HG02885 (cell line): ENCODE measurements around the gene FAR2.

Experiments used
- ATAC-seq: cut with Tn5 transposase; IDR thresholded peaks from one replicate; pipeline ENCODE4 v1.9.1; 2021; ENCODE audit warnings: mild to moderate bottlenecking; ENCODE audit not compliant: unreplicated experiment, poor library complexity

Gene FAR2

GRCh38 chr12:29200586-29200985 lies 51.5 kb downstream of the FAR2 start:
- no peak for ATAC-seq

- ATAC-seq = no peak
Observed at GRCh38 chr12:29201296-29201695, 52.2 kb downstream of the FAR2 start.

GRCh38 chr12:29201746-29202145 lies 52.7 kb downstream of the FAR2 start:
- ATAC-seq = no peak

- no peak for ATAC-seq
Observed at GRCh38 chr12:29204521-29204920, 55.4 kb downstream of the FAR2 start.

GRCh38 chr12:29207120-29207519 lies 58.0 kb downstream of the FAR2 start:
- ATAC-seq = no peak

- ATAC-seq = no peak
Observed at GRCh38 chr12:29208060-29208459, 59.0 kb downstream of the FAR2 start.

GRCh38 chr12:29208936-29209701 lies 60.0 kb downstream of the FAR2 start:
- no peak for ATAC-seq

GRCh38 chr12:29211696-29212095 lies 62.6 kb downstream of the FAR2 start:
- no peak for ATAC-seq

GRCh38 chr12:29212682-29213403 lies 63.8 kb downstream of the FAR2 start:
- ATAC-seq = no peak

- no peak for ATAC-seq
Observed at GRCh38 chr12:29216266-29216665, 67.2 kb downstream of the FAR2 start.

- no peak for ATAC-seq
Observed at GRCh38 chr12:29216797-29217575, 67.9 kb downstream of the FAR2 start.

- ATAC-seq = no peak
Observed at GRCh38 chr12:29220632-29221336, 71.7 kb downstream of the FAR2 start.

GRCh38 chr12:29222200-29222599 lies 73.1 kb downstream of the FAR2 start:
- ATAC-seq = no peak

GRCh38 chr12:29223426-29223825 lies 74.3 kb downstream of the FAR2 start:
- no peak for ATAC-seq

GRCh38 chr12:29223956-29224543 lies 75.0 kb downstream of the FAR2 start:
- ATAC-seq = no peak

GRCh38 chr12:29224572-29224971 lies 75.5 kb downstream of the FAR2 start:
- ATAC-seq = no peak

GRCh38 chr12:29225834-29226233 lies 76.8 kb downstream of the FAR2 start:
- ATAC-seq = no peak

GRCh38 chr12:29226616-29227015 lies 77.5 kb downstream of the FAR2 start:
- ATAC-seq = no peak

GRCh38 chr12:29228474-29229157 lies 79.5 kb downstream of the FAR2 start:
- no peak for ATAC-seq

GRCh38 chr12:29229158-29229505 lies 80.1 kb downstream of the FAR2 start:
- no peak for ATAC-seq
